ENCODE results near the gene COQ8A.
"Not testable (repeated sequence)": the region's sequence is repeated elsewhere in the genome, so short reads cannot be mapped to it uniquely, and the experiment has no call there.

The COQ8A gene

DNA sequence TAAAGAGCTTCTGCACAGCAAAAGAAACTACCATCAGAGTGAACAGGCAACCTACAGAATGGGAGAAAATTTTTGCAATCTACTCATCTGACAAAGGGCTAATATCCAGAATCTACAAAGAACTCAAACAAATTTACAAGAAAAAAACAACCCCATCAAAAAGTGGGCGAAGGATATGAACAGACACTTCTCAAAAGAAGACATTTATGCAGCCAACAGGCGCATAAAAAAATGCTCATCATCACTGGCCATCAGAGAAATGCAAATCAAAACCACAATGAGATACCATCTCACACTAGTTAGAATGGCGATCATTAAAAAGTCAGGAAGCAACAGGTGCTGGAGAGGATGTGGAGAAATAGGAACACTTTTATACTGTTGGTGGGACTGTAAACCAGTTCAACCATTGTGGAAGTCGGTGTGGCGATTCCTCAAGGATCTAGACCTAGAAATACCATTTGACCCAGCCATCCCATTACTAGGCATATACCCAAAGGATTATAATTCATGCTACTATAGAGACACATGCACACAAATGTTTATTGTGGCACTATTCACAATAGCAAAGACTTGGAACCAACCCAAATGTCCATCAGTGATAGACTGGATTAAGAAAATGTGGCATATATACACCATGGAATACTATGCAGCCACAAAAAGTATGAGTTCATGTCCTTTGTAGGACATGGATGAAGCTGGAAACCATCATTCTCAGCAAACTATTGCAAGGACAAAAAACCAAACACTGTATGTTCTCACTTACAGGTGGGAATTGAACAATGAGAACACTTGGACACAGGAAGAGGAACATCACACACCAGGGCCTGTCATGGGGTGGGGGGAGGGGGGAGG lies 10.6 kb upstream of the COQ8A start:
- not testable (repeated sequence) for H3K9me3 ChIP-seq (ENCODE audit: control insufficient read depth in 1 of 2, low read length in 2 of 2); H3K4me3 ChIP-seq (ENCODE audit: low read depth in 1 of 2, low read length in 2 of 2); H3K27me3 ChIP-seq (ENCODE audit: low read depth, low read length); H3K4me1 ChIP-seq (ENCODE audit: control insufficient read depth in 1 of 2, insufficient read depth in 2 of 2, low read length in 2 of 2); H3K36me3 ChIP-seq (ENCODE audit: control insufficient read depth in 1 of 2, insufficient read depth in 2 of 2, low read length in 2 of 2); H3K27ac ChIP-seq (ENCODE audit: low read length)

DNA sequence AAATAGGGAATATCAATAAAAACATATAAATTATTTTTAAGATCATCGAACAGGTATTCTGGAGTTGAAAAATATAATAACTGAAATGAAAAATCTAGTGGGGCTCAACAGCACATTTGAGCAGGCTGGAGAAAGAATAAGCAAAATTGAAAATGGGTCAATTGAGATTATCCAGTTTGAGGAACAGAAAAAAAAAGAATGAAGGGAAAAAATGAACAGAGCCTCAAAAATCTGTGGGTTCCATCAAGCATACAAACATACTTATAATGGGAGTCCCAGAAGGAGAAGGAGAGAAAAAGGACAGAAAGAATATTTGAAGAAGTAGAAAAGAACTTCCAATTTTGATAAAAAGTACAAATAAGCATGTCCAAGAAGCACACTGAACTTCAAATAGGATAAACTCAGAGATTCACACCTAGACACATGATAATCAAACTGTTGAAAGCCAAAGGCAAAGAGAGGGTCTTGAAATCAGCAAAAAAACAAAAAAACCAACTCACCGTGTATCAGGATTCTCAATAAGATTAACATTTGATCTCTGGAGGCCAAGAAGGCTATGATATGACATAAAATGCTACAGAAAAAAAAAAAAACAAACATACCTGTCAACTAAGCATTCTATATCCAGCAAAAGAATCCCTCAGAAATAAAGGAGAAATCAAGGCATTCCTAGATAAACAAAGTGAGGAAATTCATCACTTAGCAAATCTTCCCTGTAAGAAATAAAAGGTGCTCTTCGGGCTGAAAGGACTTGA lies 5.4 kb upstream of the COQ8A start:
- Histone ChIP-seq H3K36me3 (ENCODE audit: control insufficient read depth in 1 of 2, insufficient read depth in 2 of 2, low read length in 2 of 2) (peaks cover 0 to 5% of the 10 kb centered on the region in 2 donors), H3K4me3 (ENCODE audit: low read depth in 1 of 2, low read length in 2 of 2) (no peak overlapping the region), H3K27ac (ENCODE audit: low read length) (no peak overlapping the region), H3K4me1 (ENCODE audit: control insufficient read depth in 1 of 2, insufficient read depth in 2 of 2, low read length in 2 of 2) (peaks cover 0 to 9% of the 10 kb centered on the region in 2 donors), H3K9me3 (ENCODE audit: control insufficient read depth in 1 of 2, low read length in 2 of 2) (peaks cover 0 to 10% of the 10 kb centered on the region in 2 donors), H3K27me3 (ENCODE audit: low read depth, low read length) (no peaks in the 10 kb centered on the region)

DNA sequence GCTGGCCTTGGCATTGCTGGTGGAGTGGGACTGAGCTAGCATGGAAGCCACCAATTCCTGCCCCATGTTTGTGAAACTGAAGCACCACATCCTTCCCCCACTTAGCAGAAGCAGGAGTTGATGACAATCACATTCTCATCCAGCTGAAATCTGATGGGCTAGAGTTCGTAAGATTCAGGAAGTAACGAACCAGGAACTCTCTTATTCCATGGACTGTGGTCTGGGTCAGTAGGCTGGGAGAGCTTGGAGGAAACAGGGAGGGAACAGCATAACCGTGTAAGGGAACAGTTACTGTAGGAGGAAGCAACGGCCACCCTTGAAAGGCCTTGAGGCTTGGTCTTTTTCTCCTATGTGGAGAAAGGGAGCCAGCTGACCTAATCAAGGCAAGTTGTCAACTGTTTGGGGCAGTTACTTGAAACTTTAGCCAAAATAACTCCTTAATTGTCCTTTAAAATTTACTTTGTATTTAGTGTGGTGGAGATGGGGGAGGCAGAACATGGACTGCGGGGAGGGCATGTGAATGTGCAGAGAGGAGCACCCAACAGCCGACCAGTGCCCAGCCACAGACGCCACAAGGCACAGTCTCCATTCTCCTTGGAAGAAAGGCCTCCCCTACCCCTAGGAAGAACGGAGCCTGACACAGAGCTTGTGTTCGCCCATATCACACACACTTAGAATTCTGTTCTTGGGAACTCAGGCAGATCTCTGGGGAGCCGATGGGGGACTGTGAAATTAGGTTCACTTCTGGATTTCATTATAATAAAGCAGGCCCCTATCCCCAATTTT lies 2.0 kb upstream of the COQ8A start:
- peaks cover 0 to 10% of the 10 kb centered on the region in 2 donors for H3K9me3 ChIP-seq (ENCODE audit: control insufficient read depth in 1 of 2, low read length in 2 of 2)
- no peaks in the 10 kb centered on the region for H3K27me3 ChIP-seq (ENCODE audit: low read depth, low read length)
- no peak overlapping the region for H3K4me3 ChIP-seq (ENCODE audit: low read depth in 1 of 2, low read length in 2 of 2)
- peaks cover 0 to 6% of the 10 kb centered on the region in 2 donors for H3K36me3 ChIP-seq (ENCODE audit: control insufficient read depth in 1 of 2, insufficient read depth in 2 of 2, low read length in 2 of 2)
- H3K4me1 ChIP-seq (ENCODE audit: control insufficient read depth in 1 of 2, insufficient read depth in 2 of 2, low read length in 2 of 2): peaks cover 22 to 23% of the 10 kb centered on the region in 2 donors
- H3K27ac ChIP-seq (ENCODE audit: low read length): peak overlapping the region; percentile 96

DNA sequence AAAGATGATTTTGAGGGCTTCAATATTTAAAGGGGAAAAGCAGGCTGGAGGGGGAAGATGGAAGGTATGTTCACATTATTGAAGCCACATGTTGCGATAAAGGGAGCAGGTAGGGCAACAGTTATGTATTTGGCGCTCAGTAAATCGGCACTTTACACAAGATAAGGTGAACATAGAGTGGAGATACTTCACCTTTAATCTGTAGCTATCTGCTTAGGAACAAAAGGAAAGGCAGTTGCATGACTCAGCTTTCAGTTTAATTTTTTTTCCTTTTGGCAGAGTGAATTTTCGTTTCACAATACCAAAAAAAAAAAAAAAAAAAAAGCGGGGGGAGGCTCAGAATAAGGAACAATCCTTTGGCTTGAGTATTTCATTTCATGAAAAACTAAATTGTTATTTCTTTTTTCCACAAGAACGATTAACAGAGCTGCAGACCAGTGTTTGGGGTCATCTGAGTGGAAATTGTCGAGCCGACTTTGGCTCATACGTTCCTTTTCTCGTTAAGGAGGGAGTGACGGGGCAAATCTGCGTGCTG lies 1.1 kb upstream of the COQ8A start:
- peaks cover 26 to 27% of the 10 kb centered on the region in 2 donors for H3K4me1 ChIP-seq (ENCODE audit: control insufficient read depth in 1 of 2, insufficient read depth in 2 of 2, low read length in 2 of 2)
- H3K4me3 ChIP-seq (ENCODE audit: low read depth in 1 of 2, low read length in 2 of 2): peak overlapping the region; percentile 73 to 97
- H3K27me3 ChIP-seq (ENCODE audit: low read depth, low read length): no peaks in the 10 kb centered on the region
- peaks cover 0 to 6% of the 10 kb centered on the region in 2 donors for H3K36me3 ChIP-seq (ENCODE audit: control insufficient read depth in 1 of 2, insufficient read depth in 2 of 2, low read length in 2 of 2)
- H3K27ac ChIP-seq (ENCODE audit: low read length): peak overlapping the region; percentile 96
- peaks cover 0 to 10% of the 10 kb centered on the region in 2 donors for H3K9me3 ChIP-seq (ENCODE audit: control insufficient read depth in 1 of 2, low read length in 2 of 2)

DNA sequence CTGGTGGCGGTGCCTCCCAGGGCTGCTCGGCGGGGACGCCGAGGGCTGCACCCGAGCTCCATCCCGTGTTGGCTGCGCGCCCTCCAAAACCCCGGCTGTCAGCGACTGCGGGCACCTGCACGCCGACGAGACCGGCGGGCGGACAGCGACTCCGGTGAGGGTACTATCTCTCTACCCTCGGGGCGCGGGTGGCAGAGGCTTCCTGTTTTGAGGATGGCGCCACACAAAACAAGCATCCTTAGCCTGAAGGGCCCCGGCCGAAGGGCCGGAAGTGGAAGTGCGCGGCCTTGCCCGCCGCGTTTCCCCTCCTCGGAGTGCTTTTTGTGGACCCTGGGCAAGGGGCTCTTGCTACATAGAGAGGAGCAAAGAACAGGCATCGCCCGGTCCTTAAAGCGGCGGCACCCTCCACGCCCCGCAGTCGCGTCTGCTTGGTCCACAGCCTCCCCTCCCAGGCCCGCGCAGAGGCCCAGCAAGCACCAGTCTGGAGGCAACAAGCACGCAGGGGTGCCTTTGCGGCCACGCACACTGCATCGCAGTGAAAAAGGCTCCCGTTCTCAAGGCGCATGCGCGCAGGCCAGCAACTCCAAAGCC lies 561 bp upstream of the COQ8A start:
- Histone ChIP-seq H3K9me3 (ENCODE audit: control insufficient read depth in 1 of 2, low read length in 2 of 2) (peaks cover 0 to 9% of the 10 kb centered on the region in 2 donors), H3K36me3 (ENCODE audit: control insufficient read depth in 1 of 2, insufficient read depth in 2 of 2, low read length in 2 of 2) (peaks cover 0 to 6% of the 10 kb centered on the region in 2 donors), H3K27ac (ENCODE audit: low read length) (peak overlapping the region; percentile 96), H3K4me3 (ENCODE audit: low read depth in 1 of 2, low read length in 2 of 2) (peak overlapping the region; percentile 73 to 97), H3K4me1 (ENCODE audit: control insufficient read depth in 1 of 2, insufficient read depth in 2 of 2, low read length in 2 of 2) (peaks cover 26 to 27% of the 10 kb centered on the region in 2 donors), H3K27me3 (ENCODE audit: low read depth, low read length) (no peaks in the 10 kb centered on the region)

DNA sequence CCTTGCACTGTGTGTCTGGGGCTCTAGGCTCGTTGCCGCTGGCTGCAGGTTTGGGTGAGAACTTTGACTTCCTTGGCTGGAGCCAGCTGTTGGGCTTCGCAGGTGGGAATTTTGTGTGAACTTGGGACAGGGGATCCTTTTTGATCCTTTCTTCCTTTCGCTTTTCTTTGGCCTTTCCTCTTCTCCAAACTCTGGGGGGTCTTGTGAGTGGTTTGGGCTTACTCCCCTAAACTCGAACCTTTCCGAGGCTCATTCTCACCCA lies 643 bp downstream of the COQ8A start:
- Histone ChIP-seq H3K4me1 (ENCODE audit: control insufficient read depth in 1 of 2, insufficient read depth in 2 of 2, low read length in 2 of 2) (peaks cover 30 to 34% of the 10 kb centered on the region in 2 donors), H3K27ac (ENCODE audit: low read length) (peak overlapping the region; percentile 22), H3K36me3 (ENCODE audit: control insufficient read depth in 1 of 2, insufficient read depth in 2 of 2, low read length in 2 of 2) (peaks cover 0 to 6% of the 10 kb centered on the region in 2 donors), H3K9me3 (ENCODE audit: control insufficient read depth in 1 of 2, low read length in 2 of 2) (no peaks in the 10 kb centered on the region), H3K27me3 (ENCODE audit: low read depth, low read length) (no peaks in the 10 kb centered on the region), H3K4me3 (ENCODE audit: low read depth in 1 of 2, low read length in 2 of 2) (peak overlapping the region; percentile 85 to 97)

DNA sequence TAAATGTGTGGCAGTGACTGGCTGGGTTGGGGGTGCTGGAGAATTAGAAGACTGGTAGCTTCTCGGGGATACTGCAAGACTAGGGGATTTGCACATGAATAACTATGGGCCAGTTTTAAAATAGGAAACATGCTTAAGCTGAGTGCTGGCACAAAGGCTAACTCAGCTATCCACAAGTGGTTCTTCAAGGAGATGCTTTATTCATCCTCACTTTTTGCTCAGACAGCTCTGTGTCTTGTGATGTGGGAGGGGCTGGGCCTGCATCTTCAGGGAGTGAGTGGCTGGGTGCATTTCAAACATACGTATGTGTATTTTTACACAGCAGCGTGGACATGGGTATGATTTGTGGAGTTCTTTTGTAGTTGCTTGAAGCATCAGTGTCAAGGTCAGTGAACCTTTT lies 2.3 kb downstream of the COQ8A start:
- Histone ChIP-seq H3K4me3 (ENCODE audit: low read depth in 1 of 2, low read length in 2 of 2) (peak overlapping the region in 1 of 2 donors; percentile 97), H3K27ac (ENCODE audit: low read length) (no peak overlapping the region), H3K4me1 (ENCODE audit: control insufficient read depth in 1 of 2, insufficient read depth in 2 of 2, low read length in 2 of 2) (peaks cover 33 to 46% of the 10 kb centered on the region in 2 donors), H3K36me3 (ENCODE audit: control insufficient read depth in 1 of 2, insufficient read depth in 2 of 2, low read length in 2 of 2) (peaks cover 0 to 6% of the 10 kb centered on the region in 2 donors), H3K27me3 (ENCODE audit: low read depth, low read length) (no peaks in the 10 kb centered on the region), H3K9me3 (ENCODE audit: control insufficient read depth in 1 of 2, low read length in 2 of 2) (no peaks in the 10 kb centered on the region)

DNA sequence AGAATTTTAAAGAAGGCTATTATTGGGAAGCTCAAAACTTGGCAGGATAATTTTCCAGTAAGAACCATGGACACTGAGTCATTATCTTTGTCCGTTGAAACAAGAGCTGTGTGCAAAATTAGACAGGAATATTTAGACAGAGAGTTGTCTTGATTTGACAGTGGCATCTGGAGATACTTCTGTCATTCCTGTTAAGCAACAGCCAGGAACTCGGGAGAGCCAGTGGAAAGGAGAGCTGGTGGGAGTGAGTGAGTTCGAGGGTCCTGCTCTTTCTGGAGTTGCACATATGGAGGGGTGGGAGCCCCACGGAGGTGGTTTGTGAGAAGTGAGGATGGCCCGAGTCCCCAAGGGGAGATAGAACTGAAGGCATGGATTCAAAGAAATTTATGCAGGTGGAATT lies 3.1 kb downstream of the COQ8A start:
- Histone ChIP-seq H3K36me3 (ENCODE audit: control insufficient read depth in 1 of 2, insufficient read depth in 2 of 2, low read length in 2 of 2) (peaks cover 0 to 6% of the 10 kb centered on the region in 2 donors), H3K4me3 (ENCODE audit: low read depth in 1 of 2, low read length in 2 of 2) (no peak overlapping the region), H3K27ac (ENCODE audit: low read length) (no peak overlapping the region), H3K4me1 (ENCODE audit: control insufficient read depth in 1 of 2, insufficient read depth in 2 of 2, low read length in 2 of 2) (peaks cover 32 to 46% of the 10 kb centered on the region in 2 donors), H3K27me3 (ENCODE audit: low read depth, low read length) (no peaks in the 10 kb centered on the region), H3K9me3 (ENCODE audit: control insufficient read depth in 1 of 2, low read length in 2 of 2) (peaks cover 0 to 3% of the 10 kb centered on the region in 2 donors)

DNA sequence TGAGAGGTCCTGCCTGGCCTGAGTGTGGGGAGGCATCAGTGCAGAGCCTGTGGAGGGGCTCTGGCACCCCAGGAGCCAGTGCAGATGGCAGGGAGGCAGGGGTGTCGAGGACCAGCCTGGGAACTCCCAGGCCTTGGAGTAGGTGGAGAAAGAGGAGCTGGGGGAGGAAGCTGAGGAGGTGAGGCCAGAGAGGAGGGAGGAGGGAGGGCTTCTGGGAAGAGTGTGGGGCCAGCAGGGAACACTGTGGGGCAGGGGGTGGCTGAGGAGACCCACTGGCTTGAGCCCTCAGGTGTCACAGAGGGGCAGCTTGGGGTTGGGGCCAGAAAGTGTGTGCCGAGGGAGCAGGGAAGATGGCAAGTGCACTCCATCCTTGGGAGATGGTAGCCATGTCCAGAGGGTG lies 3.8 kb downstream of the COQ8A start:
- Histone ChIP-seq H3K4me3 (ENCODE audit: low read depth in 1 of 2, low read length in 2 of 2) (no peak overlapping the region), H3K36me3 (ENCODE audit: control insufficient read depth in 1 of 2, insufficient read depth in 2 of 2, low read length in 2 of 2) (peaks cover 0 to 6% of the 10 kb centered on the region in 2 donors), H3K9me3 (ENCODE audit: control insufficient read depth in 1 of 2, low read length in 2 of 2) (peaks cover 0 to 4% of the 10 kb centered on the region in 2 donors), H3K27me3 (ENCODE audit: low read depth, low read length) (no peaks in the 10 kb centered on the region), H3K27ac (ENCODE audit: low read length) (no peak overlapping the region), H3K4me1 (ENCODE audit: control insufficient read depth in 1 of 2, insufficient read depth in 2 of 2, low read length in 2 of 2) (peaks cover 24 to 46% of the 10 kb centered on the region in 2 donors)

DNA sequence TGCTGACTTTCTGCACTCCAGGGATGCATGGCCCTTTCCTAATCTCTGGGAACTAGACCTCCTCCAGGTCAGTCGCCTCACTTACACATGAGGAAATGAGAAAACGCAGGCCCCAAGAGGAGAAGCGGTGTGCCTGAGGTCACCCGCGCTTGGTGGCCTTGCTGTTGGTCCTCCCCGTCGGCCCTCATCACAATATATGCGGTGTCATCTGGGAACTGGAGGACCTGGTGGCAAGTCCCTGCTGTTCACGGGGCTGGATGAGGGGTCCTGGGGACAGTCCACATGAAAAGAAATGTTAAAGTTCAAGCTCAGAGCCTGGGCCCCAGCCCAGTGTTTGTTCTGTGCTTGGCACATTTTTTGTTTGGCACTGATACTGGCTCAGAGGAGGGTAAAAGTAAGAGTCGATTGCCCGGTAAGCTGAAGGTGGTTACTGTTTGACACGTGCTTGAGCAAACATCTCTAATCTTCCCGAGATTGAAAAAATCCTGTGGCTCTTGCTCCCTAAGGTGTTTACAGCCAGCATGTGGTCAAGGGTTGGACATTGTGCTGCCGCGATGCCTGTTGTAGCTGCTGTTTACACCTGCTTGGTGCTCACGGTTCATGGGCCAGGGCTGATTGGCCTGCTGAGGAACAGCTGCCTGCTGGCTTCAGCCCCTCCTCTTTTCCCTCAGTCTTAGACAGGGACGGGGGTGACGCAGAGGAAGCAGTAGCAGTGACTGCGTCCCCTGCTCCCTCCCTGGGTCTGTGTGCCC lies 5.2 kb downstream of the COQ8A start:
- H3K4me1 ChIP-seq (ENCODE audit: control insufficient read depth in 1 of 2, insufficient read depth in 2 of 2, low read length in 2 of 2): peaks cover 24 to 46% of the 10 kb centered on the region in 2 donors
- no peaks in the 10 kb centered on the region for H3K27me3 ChIP-seq (ENCODE audit: low read depth, low read length)
- peaks cover 0 to 4% of the 10 kb centered on the region in 2 donors for H3K9me3 ChIP-seq (ENCODE audit: control insufficient read depth in 1 of 2, low read length in 2 of 2)
- peak overlapping the region; percentile 21 for H3K27ac ChIP-seq (ENCODE audit: low read length)
- no peaks in the 10 kb centered on the region for H3K36me3 ChIP-seq (ENCODE audit: control insufficient read depth in 1 of 2, insufficient read depth in 2 of 2, low read length in 2 of 2)
- no peak overlapping the region for H3K4me3 ChIP-seq (ENCODE audit: low read depth in 1 of 2, low read length in 2 of 2)
